GM12801 (cell line): ENCODE results near the gene ACRBP.

Experiments used
- CTCF ChIP-seq: IDR thresholded peaks from one replicate; pipeline ENCODE4 v1.5.1; 2011; ENCODE audit warnings: control low read depth; ENCODE audit not compliant: insufficient read length; ENCODE audit errors: extremely low read depth

The ACRBP gene

GRCh38 chr12:6688543-6688998 lies 41.3 kb upstream of the ACRBP start:
- no peak for TF ChIP-seq CTCF

GRCh38 chr12:6685814-6686213 lies 38.6 kb upstream of the ACRBP start:
- no peak for TF ChIP-seq CTCF

GRCh38 chr12:6684609-6685008 lies 37.4 kb upstream of the ACRBP start:
- TF ChIP-seq CTCF = no peak

GRCh38 chr12:6676962-6677361 lies 29.7 kb upstream of the ACRBP start:
- TF ChIP-seq CTCF = no peak

GRCh38 chr12:6672143-6672542 lies 24.9 kb upstream of the ACRBP start:
- TF ChIP-seq CTCF = no peak

- no peak for TF ChIP-seq CTCF
Measured at GRCh38 chr12:6667559-6668210, 20.5 kb upstream of the ACRBP start.

GRCh38 chr12:6666211-6666610 lies 19.0 kb upstream of the ACRBP start:
- TF ChIP-seq CTCF = no peak
